Urinary bladder (tissue), 4 donors: ENCODE results near the gene CEACAM20. TPM values are rescaled to one million over a fixed set of nuclear protein-coding genes. Genes with fewer than 3 reads are reported as not detected.
"Not testable (repeated sequence)": the region's sequence is repeated elsewhere in the genome, so short reads cannot be mapped to it uniquely, and the experiment has no call there.

Experiments used
- DNase-seq: peaks from one replicate; pipeline ENCODE4 v3.0.0-alpha.2; 2015; ENCODE audit errors: extremely low spot score
- H3K27ac ChIP-seq: one replicate; pipeline ENCODE4 v1.5.1; 2013; ENCODE audit warnings: low read depth, mild to moderate bottlenecking, moderate library complexity
- H3K36me3 ChIP-seq: one replicate; pipeline ENCODE4 v1.6.1; 2013; ENCODE audit warnings: mild to moderate bottlenecking, moderate library complexity; ENCODE audit not compliant: insufficient read depth
- H3K4me1 ChIP-seq: one replicate; pipeline ENCODE4 v1.6.1; 2013; ENCODE audit warnings: mild to moderate bottlenecking, moderate library complexity; ENCODE audit not compliant: insufficient read depth
- H3K4me3 ChIP-seq: one replicate; pipeline ENCODE4 v1.5.1; 2013; ENCODE audit warnings: low read depth, low read length
- WGBS: extraction: QIAGEN DNeasy Blood & Tissue Kit; methylation state at CpG from one replicate; pipeline ENCODE4 v1.1.7; 2013; 5-methylcytosine and 5-hydroxymethylcytosine counted together
- polyA plus RNA-seq: library from polyadenylated mRNA; stranded (reverse); fragments of 200-250 nt; gene quantifications from one replicate; pipeline ENCODE4 v1.2.3, GENCODE V29; 2013
- total RNA-seq: library from RNA; depleted of rRNA; stranded (reverse); fragments of >200 nt; gene quantifications from one replicate; pipeline ENCODE4 v1.2.3, GENCODE V29; 2014
- donor health status: healthy with polysubstance abuse.
- donor health status: healthy.

Gene CEACAM20
- total and polyA plus RNA-seq, 2 donors: not detected

DNA sequence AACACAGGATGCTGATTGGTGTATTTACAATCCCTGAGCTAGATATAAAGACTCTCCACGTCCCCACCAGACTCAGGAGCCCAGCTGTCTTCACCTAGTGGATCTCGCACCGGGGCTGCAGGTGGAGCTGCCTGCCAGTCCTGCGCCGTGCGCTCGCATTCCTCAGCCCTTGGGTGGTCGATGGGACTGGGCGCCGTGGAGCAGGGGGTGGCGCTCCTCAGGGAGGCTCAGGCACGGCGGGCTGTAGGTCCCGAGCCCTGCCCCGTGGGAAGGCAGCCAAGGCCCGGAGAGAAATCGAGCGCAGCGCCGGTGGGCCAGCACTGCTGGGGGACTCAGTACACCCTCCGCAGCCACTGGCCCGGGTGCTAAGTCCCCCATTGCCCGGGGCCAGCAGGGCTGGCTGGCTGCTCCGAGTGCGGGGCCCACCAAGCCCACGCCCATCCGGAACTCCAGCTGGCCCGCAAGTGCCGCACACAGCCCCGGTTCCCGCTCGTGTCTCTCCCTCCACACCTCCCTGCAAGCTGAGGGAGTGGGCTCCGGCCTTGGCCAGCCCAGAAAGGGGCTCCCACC lies 33.7 kb upstream of the CEACAM20 start:
- H3K27ac ChIP-seq, DNase-seq: not testable (repeated sequence)

DNA sequence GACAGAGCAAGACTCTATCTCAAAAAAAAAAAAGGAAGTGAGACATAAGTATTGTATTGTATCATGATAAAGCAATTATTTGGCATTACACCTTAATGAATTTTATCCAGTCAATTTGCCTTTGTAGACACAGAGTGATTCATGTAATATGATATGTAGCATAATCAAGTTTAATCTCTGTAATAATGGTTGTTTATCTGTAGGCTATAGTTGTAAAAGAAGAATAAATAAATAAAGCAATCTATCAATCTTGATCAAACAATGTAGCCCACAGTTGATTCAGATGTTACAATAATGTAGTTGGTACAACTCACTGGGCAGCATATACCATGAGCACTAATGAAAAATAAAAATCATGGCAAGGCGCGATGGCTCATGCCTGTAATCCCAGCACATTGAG lies 28.5 kb upstream of the CEACAM20 start:
- no peak overlapping the region for H3K27ac ChIP-seq
- DNase-seq: no peak
- H3K4me1 ChIP-seq: no peaks in the 10 kb centered on the region
- no peak overlapping the region for H3K4me3 ChIP-seq
- H3K36me3 ChIP-seq: no peaks in the 10 kb centered on the region
- 85% methylated on average over 2 of the region's 2 CpGs for WGBS

More for the DNA sequence above, 33.7 kb upstream of the CEACAM20 start:
- 94% methylated on average over 32 of the region's 33 CpGs for WGBS
- H3K4me1 ChIP-seq, H3K36me3 ChIP-seq, H3K4me3 ChIP-seq: not testable (repeated sequence)

DNA sequence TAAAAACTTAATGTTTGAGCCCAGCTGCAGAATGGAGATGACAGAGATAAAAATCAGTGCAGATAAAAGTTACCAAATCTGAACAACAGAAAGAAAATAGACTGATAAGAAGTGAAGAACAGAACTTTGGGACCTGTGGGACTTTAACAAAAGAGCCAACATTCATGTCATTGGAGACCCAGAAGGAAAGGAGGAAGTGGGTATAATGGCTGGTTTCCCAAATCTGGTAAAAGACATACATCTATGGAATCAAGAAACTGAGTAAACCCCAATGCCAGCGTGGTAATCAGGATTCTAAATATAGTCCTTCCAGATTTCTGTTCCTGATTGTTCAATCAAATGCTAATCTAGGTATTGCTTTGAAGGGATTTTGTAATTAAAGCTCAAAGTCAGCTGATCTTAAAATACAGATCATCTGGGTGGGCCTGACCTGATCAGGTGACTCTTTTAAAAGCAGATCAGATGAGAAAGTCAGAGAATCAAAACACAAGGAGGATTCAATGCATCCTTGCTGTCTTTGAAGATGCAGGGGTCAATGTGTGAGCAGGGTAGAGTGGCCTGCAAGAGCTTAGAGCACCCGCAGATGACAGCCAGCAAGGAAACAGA lies 25.3 kb upstream of the CEACAM20 start:
- 63% methylated on average over 2 of the region's 2 CpGs for WGBS
- no peak for DNase-seq
- no peak overlapping the region for H3K27ac ChIP-seq
- H3K4me3 ChIP-seq: no peak overlapping the region
- H3K36me3 ChIP-seq: no peaks in the 10 kb centered on the region
- no peaks in the 10 kb centered on the region for H3K4me1 ChIP-seq

DNA sequence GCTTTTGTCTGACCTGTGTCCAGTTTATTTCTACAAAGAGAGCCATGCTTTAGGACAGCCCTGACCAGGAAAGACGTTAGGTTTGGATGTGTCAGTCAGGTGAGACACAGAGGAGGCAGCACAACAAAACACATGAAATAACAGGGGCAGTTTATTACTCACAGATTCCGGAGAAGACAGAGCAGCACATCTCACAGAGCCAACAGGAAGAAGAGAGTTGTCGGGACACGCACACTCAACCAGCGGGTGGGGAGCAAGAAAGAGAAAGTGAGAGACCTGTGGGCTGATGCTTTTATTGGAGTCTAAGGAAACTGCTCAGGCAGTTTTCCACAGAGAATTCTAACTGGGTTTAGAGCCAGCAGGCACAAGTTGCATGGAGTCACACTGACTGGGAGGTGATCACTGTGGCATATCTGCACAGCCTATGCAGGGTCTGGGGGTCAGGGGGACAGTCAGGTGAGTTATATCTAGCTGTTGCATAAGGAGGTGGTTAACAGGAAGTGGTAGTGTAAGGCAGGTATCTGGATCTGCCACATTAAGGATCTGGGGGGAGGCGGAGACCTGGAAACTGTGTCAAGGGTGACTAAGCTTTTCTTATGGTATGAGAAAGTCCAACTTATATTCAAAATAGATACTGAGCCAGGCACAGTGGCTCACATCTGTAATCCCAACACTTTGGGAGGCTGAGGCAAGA lies 24.1 kb upstream of the CEACAM20 start:
- Histone ChIP-seq H3K27ac (no peak overlapping the region), H3K4me3 (no peak overlapping the region), H3K4me1 (no peaks in the 10 kb centered on the region), H3K36me3 (no peaks in the 10 kb centered on the region)
- WGBS: 60% methylated on average over 6 of the region's 6 CpGs
- DNase-seq: no peak

DNA sequence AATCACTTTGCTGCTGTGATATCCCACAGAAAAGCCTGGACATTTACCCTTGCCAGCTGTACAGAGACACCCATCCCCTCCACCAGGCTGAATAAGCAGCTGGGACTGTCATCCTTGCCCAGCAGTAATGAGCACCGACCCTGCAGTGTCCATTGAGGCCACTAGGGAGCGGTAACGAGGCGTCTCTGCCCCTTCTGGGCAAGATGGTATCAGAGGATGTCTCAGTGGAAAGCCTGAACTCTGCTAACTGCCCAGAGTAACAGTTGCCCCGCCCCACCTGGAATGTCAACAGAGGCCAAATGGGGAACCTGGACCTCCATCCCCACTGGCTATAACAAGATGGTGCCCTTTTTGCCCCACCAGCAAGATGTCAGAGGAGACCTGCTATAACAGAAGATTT lies 22.8 kb upstream of the CEACAM20 start:
- no peak for DNase-seq
- Histone ChIP-seq H3K4me3 (no peak overlapping the region), H3K4me1 (no peaks in the 10 kb centered on the region), H3K27ac (no peak overlapping the region), H3K36me3 (no peaks in the 10 kb centered on the region)
- 4% methylated on average over 5 of the region's 5 CpGs for WGBS

DNA sequence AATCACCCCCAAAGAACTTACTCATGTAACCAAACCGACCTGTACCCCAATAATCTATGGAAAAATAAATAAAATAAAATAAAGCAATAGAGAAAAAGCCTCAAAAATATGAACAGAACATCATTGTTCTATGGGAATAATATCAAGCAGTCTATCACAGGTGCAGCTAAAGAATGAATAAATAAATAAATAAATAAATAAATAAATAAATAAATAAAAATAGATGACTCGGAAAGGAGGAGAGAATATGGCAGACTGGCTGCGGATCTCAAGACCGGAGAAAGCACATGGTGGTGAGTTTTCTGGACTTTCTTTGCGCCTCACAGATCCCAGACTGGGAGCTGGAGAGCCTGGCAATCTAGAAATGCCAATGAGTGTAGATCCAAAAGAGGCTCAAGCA lies 22.4 kb upstream of the CEACAM20 start:
- no peak for DNase-seq
- 75% methylated on average over 5 of the region's 5 CpGs for WGBS
- Histone ChIP-seq H3K4me1 (no peaks in the 10 kb centered on the region), H3K36me3 (no peaks in the 10 kb centered on the region), H3K27ac (no peak overlapping the region), H3K4me3 (no peak overlapping the region)

DNA sequence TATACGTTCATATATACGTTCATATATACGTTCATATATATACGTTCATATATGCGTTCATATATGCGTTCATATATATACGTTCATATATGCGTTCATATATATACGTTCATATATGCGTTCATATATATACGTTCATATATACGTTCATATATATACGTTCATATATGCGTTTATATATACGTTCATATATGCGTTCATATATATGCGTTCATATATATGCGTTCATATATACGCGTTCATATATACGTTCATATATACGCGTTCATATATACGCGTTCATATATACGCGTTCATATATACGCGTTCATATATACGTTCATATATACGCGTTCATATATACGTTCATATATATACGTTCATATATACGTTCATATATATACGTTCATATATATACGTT lies 21.5 kb upstream of the CEACAM20 start:
- not testable (repeated sequence) for H3K4me3 ChIP-seq, H3K36me3 ChIP-seq, DNase-seq, H3K4me1 ChIP-seq, H3K27ac ChIP-seq
- WGBS: 90% methylated on average over 37 of the region's 37 CpGs

DNA sequence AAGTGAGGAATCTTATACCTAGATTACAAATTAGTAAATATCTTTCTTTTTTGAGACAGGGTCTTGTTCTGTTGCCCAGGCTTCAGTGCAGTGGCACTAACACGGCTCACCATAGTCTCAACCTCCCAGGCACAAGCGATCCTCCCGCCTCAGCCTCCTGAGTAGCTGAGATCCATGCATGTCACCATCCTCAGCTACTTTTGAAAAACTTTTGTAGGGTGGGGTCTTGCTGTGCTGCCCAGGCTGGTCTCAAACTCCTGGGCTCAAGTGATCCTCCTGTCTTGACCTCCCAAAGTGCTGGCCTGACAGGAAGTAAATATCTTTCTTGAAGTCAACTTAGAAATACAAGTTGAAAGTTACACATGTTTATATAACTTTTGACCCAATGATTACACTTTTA lies 20.0 kb upstream of the CEACAM20 start:
- DNase-seq: no peak
- H3K27ac ChIP-seq: no peak overlapping the region
- WGBS: 92% methylated on average over 3 of the region's 3 CpGs
- H3K36me3 ChIP-seq: no peaks in the 10 kb centered on the region
- H3K4me3 ChIP-seq: no peak overlapping the region
- H3K4me1 ChIP-seq: no peaks in the 10 kb centered on the region

DNA sequence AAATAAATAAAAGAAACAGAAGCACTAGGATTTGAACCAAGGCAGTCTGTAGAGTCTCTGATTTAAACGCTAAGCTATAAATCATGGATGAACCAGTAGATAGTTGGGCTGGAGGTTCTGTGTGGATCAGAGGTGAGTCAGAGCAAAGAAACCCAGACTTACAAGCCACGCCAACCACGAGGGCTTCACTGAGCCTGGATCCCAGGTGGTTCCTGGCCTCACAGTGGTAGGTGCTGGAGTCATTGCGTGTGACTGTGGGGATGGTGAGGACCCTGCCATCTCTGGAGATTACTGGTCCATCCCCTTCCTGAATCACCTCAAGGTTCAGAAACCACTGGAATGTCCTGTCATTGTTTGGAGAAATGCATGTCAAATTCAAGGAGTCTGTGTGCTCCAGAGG lies 19.3 kb upstream of the CEACAM20 start:
- DNase-seq: no peak
- no peak overlapping the region for H3K27ac ChIP-seq
- H3K4me3 ChIP-seq: no peak overlapping the region
- H3K4me1 ChIP-seq: no peaks in the 10 kb centered on the region
- 77% methylated on average over 4 of the region's 4 CpGs for WGBS
- no peaks in the 10 kb centered on the region for H3K36me3 ChIP-seq

DNA sequence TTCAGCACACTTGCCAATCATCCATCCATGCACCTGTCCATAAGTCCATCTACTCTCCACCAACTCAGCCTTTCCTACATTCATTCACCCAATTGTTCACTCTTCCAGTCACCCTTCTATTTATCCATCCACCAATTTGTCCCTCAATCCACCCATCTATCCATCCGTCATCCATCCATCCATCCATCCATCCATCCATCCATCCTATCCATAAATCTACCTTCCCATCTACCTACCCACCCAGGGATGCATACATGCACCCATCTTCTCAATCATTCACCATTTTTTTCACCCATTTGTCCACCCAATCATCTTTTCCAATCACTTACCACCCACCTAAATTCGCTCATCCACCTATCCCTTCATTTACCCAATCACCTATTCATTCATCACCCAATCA lies 14.6 kb upstream of the CEACAM20 start:
- Histone ChIP-seq H3K27ac (no peak overlapping the region), H3K4me1 (no peaks in the 10 kb centered on the region), H3K36me3 (no peaks in the 10 kb centered on the region), H3K4me3 (no peak overlapping the region)
- 63% methylated on average over 2 of the region's 2 CpGs for WGBS
- DNase-seq: no peak

DNA sequence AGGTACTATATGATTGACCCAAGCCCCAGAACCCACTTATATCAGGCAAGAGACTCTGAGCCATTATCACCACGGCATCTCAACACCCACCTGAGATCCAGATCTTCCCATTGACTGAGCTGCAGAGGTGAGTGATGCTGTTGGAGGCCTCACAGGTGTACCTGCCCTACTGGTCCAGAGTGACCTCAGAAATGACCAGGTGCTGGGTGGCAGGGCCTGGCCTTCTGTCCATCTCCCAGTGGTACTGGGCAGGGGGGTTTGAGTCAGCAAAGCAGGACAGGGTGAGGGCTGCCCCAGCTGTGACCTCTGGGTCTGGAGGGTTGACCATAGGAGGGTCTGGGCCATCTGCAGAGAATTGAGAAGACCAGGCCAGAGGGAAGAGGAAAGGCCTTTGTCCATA lies 13.2 kb upstream of the CEACAM20 start:
- H3K4me1 ChIP-seq: no peaks in the 10 kb centered on the region
- no peak for DNase-seq
- H3K4me3 ChIP-seq: no peak overlapping the region
- WGBS: 0% methylated on average over 1 of the region's 1 CpG
- no peaks in the 10 kb centered on the region for H3K36me3 ChIP-seq
- no peak overlapping the region for H3K27ac ChIP-seq

DNA sequence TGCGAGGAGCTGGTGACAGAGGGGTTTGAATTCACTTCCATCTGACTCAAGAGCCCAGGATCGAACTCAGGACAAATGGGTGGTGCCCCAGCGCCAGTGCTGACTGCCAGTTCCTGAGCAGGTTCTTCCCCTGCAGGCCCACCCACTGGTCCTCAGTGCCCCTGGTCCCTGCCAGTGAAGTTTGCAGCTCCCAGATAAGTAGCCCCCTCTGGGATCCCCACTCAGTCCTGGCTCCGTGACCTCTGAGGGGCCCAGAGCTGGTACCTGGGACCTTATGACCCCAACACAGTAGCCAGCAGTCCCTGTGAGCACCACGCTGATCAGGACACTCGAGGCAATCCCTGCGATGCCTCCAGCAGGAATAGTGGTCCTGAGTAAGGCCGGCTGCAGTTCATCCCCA lies 11.3 kb upstream of the CEACAM20 start:
- H3K4me3 ChIP-seq: no peak overlapping the region
- 77% methylated on average over 8 of the region's 8 CpGs for WGBS
- H3K27ac ChIP-seq: no peak overlapping the region
- no peaks in the 10 kb centered on the region for H3K4me1 ChIP-seq
- no peak for DNase-seq
- H3K36me3 ChIP-seq: no peaks in the 10 kb centered on the region

DNA sequence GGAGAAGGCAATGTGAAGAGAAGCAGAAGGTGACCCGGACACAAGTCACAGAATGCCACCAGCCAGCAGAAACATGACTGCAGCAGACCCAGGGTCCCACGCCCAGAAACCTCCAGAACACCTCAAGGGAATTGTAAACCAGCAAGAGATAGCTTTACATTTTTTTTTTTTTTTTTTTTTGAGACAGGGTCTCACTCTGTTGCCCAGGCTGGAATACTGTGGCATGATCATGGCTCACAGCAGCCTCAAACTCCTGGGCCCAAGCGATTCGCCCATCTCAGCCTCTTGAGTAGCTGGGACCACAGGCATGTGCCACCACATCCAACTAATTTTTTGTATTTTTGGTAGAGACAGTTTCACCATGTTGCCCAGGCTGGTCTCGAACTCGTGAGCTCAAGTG lies 10.5 kb upstream of the CEACAM20 start:
- no peak overlapping the region for H3K4me3 ChIP-seq
- no peak for DNase-seq
- no peaks in the 10 kb centered on the region for H3K4me1 ChIP-seq
- H3K36me3 ChIP-seq: no peaks in the 10 kb centered on the region
- WGBS: 81% methylated on average over 6 of the region's 6 CpGs
- no peak overlapping the region for H3K27ac ChIP-seq

DNA sequence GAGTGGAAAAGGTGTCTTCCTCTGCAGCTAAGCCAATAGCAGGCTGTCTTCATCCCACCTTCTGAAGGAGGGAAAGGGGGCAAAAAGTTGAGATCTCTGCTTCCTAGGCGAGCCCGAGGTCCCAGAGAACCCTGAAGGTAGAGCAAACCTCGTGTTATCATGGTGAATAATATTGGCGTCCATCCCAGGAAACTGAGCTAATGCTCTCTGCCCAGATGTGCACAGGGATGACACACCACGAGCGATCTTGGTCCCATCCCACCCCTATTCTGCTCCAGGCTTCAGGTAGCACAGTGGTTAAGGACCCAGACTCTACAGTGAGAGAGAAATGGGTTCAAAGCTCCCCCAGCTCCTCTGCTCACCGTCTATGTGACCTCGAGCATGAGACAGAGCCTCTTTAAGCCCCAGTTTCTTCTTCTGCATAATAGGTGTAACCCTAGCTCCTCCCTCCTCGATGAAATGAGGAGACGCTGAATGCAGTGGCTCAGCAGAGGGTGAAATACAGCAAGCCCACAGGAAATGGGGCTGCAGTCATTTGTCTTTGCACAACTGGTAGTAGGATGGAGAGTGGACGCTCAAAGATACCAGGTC lies 9.9 kb upstream of the CEACAM20 start:
- Histone ChIP-seq H3K27ac (no peak overlapping the region), H3K36me3 (no peaks in the 10 kb centered on the region), H3K4me3 (no peak overlapping the region), H3K4me1 (no peaks in the 10 kb centered on the region)
- DNase-seq: no peak
- 63% methylated on average over 11 of the region's 11 CpGs for WGBS
